Endothelial cell of umbilical vein (primary cell): ENCODE results near the gene MUC4. TPM values are rescaled to one million over a fixed set of nuclear protein-coding genes. Genes with fewer than 3 reads are reported as not detected.

Experiments
- BruUV-seq: library from RNA; stranded (reverse); fragments of 400-500 nt; replicated peaks from 2 replicates; lab custom pipeline; 2021; lab: Mats Ljungman, UMichigan
- CTCF ChIA-PET: fragments of 300-600, 350-600 bp; sonication (Branson Sonifier 250); formaldehyde crosslinking; loops from one replicate; lab custom pipeline; 2021; ENCODE audit warnings: antibody characterized with exemption, inconsistent platforms; lab: Charles Lee
- POLR2A ChIA-PET: fragments of 300-600, 350-600 bp; sonication (Branson Sonifier 250); formaldehyde crosslinking; loops from one replicate; lab custom pipeline; 2021; ENCODE audit warnings: antibody characterized with exemption, inconsistent platforms; lab: Charles Lee
- DNase-seq: peaks from one replicate; pipeline ENCODE4 v3.0.0-alpha.2; 2011; ENCODE audit warnings: low read depth, low spot score
- FAIRE-seq: peaks from 2 replicates; lab custom pipeline; 2011; peaks lifted over from hg19 to GRCh38; lab: Jason Lieb, UNC
- H2AFZ ChIP-seq: 2 replicates; pipeline ENCODE4 v1.6.0; 2012; ENCODE audit warnings: low read depth, low read length, control low read depth, inconsistent platforms
- H3K27ac ChIP-seq: 2 replicates; pipeline ENCODE4 v1.5.1; 2011; ENCODE audit warnings: low read depth, mild to moderate bottlenecking, control low read depth, low read length, moderate library complexity; ENCODE audit not compliant: insufficient read depth
- H3K27me3 ChIP-seq, 2 experiments: 2 replicates each; pipeline versions ENCODE4 v1.6.0 to v1.6.1; 2011; ENCODE audit warnings: low read length in 2 of 2, mixed read lengths in 1 of 2; ENCODE audit not compliant: control insufficient read depth in 2 of 2, insufficient read depth in 2 of 2
- H3K36me3 ChIP-seq, 2 experiments: 2 replicates in 1 of 2; 3 replicates in 1 of 2; pipeline ENCODE4 v1.5.1; 2011; ENCODE audit warnings: low read length in 2 of 2, mild to moderate bottlenecking in 1 of 2, moderate library complexity in 1 of 2; ENCODE audit not compliant: control insufficient read depth in 2 of 2, insufficient read depth in 2 of 2; ENCODE audit errors: extremely low read depth in 1 of 2
- H3K4me1 ChIP-seq: 3 replicates; pipeline ENCODE4 v1.5.1; 2011; ENCODE audit warnings: mild to moderate bottlenecking, low read length; ENCODE audit not compliant: control insufficient read depth, insufficient read depth; ENCODE audit errors: extremely low read depth
- H3K4me2 ChIP-seq: 2 replicates; pipeline ENCODE4 v1.6.1; 2011; ENCODE audit warnings: low read length, control low read depth, mixed read lengths; ENCODE audit not compliant: insufficient read depth
- H3K4me3 ChIP-seq, 3 experiments: fragments of 200-600 bp in 1 of 3; sonication (generic), shearing (Covaris generic) in 1 of 3; replicated peaks in 1 of 3; 2 replicates each; pipeline ENCODE4 v1.5.1; 2011 to 2016; ENCODE audit warnings: control low read depth in 3 of 3, low read length in 3 of 3, mild to moderate bottlenecking in 2 of 3, inconsistent platforms in 1 of 3, low read depth in 1 of 3, moderate library complexity in 1 of 3; ENCODE audit not compliant: insufficient read depth in 1 of 3
- H3K79me2 ChIP-seq: 2 replicates; pipeline ENCODE4 v1.6.0; 2012; ENCODE audit warnings: low read length, inconsistent platforms; ENCODE audit not compliant: control insufficient read depth, insufficient read depth
- H3K9ac ChIP-seq: replicated peaks from 2 replicates; pipeline ENCODE3; 2011; ENCODE audit warnings: low read length, control low read depth; ENCODE audit not compliant: insufficient read depth; ENCODE audit errors: extremely low read depth
- H3K9me1 ChIP-seq: replicated peaks from 3 replicates; pipeline ENCODE4 v1.6.0; 2011; ENCODE audit warnings: mild to moderate bottlenecking, low read length; ENCODE audit not compliant: control insufficient read depth, insufficient read depth; ENCODE audit errors: extremely low read depth
- H3K9me3 ChIP-seq: replicated peaks from 2 replicates; pipeline ENCODE4 v1.5.1; 2012; ENCODE audit warnings: low read length, inconsistent platforms; ENCODE audit not compliant: control insufficient read depth, insufficient read depth
- H4K20me1 ChIP-seq: replicated peaks from 2 replicates; pipeline ENCODE3; 2011; ENCODE audit warnings: mild to moderate bottlenecking, low read length; ENCODE audit not compliant: control insufficient read depth, insufficient read depth; ENCODE audit errors: extremely low read depth
- CTCF ChIP-seq, 2 donors: IDR thresholded peaks; 1 replicate in 1 of 2; 2 replicates in 1 of 2; pipeline ENCODE4 v1.5.1; 2011; ENCODE audit warnings: low read length in 2 of 2, mild to moderate bottlenecking in 2 of 2, moderate library complexity in 2 of 2, control low read depth in 1 of 2, inconsistent platforms in 1 of 2, low read depth in 1 of 2; ENCODE audit not compliant: insufficient read depth in 1 of 2; ENCODE audit errors: extremely low read depth in 1 of 2
- EZH2 ChIP-seq: IDR thresholded peaks from 2 replicates; pipeline ENCODE4 v1.6.1; 2012; ENCODE audit warnings: borderline replicate concordance, low read depth, mild to moderate bottlenecking, moderate library complexity, low read length, inconsistent platforms; ENCODE audit not compliant: severe bottlenecking
- FOS ChIP-seq: IDR thresholded peaks from 2 replicates; pipeline ENCODE4 v1.6.1; 2011; ENCODE audit warnings: mild to moderate bottlenecking, low read length, moderate library complexity, borderline replicate concordance; ENCODE audit not compliant: insufficient read depth
- GATA2 ChIP-seq: IDR thresholded peaks from 2 replicates; pipeline ENCODE4 v1.7.0; 2011; ENCODE audit warnings: low read depth, mild to moderate bottlenecking, moderate library complexity, mixed read lengths, low read length; ENCODE audit not compliant: insufficient read length, insufficient read depth
- JUN ChIP-seq: IDR thresholded peaks from 2 replicates; pipeline ENCODE4 v1.6.1; 2011; ENCODE audit warnings: borderline replicate concordance, low read depth; ENCODE audit not compliant: insufficient read length, insufficient read depth
- MYC ChIP-seq: IDR thresholded peaks from one replicate; pipeline ENCODE4 v1.6.1; 2011; ENCODE audit warnings: mild to moderate bottlenecking, low read depth, low read length
- POLR2A ChIP-seq: IDR thresholded peaks from 2 replicates; pipeline ENCODE4 v1.6.1; 2012; ENCODE audit warnings: low read depth, mild to moderate bottlenecking, control low read depth, low read length
- POLR2AphosphoS5 ChIP-seq: IDR thresholded peaks from 2 replicates; pipeline ENCODE4 v1.6.1; 2012; ENCODE audit warnings: low read depth, mild to moderate bottlenecking, control low read depth, low read length, moderate library complexity; ENCODE audit not compliant: insufficient read depth
- dilution Hi-C: fragments of 300-500 bp; cut with MboI; formaldehyde crosslinking; loops from one replicate; pipeline ENCODE4 v1.15.0; 2019; ENCODE audit warnings: low sequenced_read_pairs; ENCODE audit not compliant: extremely low pct_ligation_motif_present
- intact Hi-C: fragments of 100-400 bp; cut with micrococcal nuclease; formaldehyde crosslinking; loops from one replicate; pipeline ENCODE4 v1.10.0; 2022
- polyA plus RNA-seq, 4 experiments: library from polyadenylated mRNA; depleted of rRNA in 3 of 4; stranded (reverse) in 3 of 4; unstranded in 1 of 4; fragments of >200 nt; gene quantifications; 2 replicates each; pipeline versions ENCODE4 v1.2.1 to v1.2.3, GENCODE V29; 2011 to 2012; ENCODE audit warnings: missing spikeins in 1 of 4
- total RNA-seq: library from RNA; stranded (reverse); gene quantifications from 2 replicates; pipeline ENCODE4 v1.2.3, GENCODE V29; 2021
- TF ChIP-seq, protein P1 (sequence below): IDR thresholded peaks from 2 replicates; pipeline ENCODE4 v1.6.1; 2011; ENCODE audit not compliant: insufficient read depth, insufficient read length

MUC4 gene
- total and polyA plus RNA-seq, 2 donors (not counting 3 experiments of a cell fraction or from before 2014, with no cell fraction given) = 0.04 TPM; not detected in 1

GRCh38 chr3:195828762-195829161 lies 17.0 kb upstream of the MUC4 start:
- Histone ChIP-seq H2AFZ (no peak overlapping the region), H4K20me1 (no peaks in the 10 kb centered on the region), H3K27ac (no peak overlapping the region), H3K4me3 (no peak overlapping the region), H3K4me1 (no peaks in the 10 kb centered on the region), H3K27me3 (no peaks in the 10 kb centered on the region), H3K36me3 (no peaks in the 10 kb centered on the region), H3K4me2 (no peak overlapping the region), H3K9me3 (no peaks in the 10 kb centered on the region), H3K9ac (no peak overlapping the region), H3K9me1 (no peaks in the 10 kb centered on the region), H3K79me2 (no peaks in the 10 kb centered on the region)
- intact Hi-C loops (no loop called here), dilution Hi-C loops (no loop called here)
- TF ChIP-seq FOS (no peak), JUN (no peak), EZH2 (no peak), POLR2A (no peak), GATA2 (no peak), POLR2AphosphoS5 (no peak), MYC (no peak), CTCF (IDR thresholded peaks at IDR 0.05; ENCODE audit: extremely low read depth in 1 of 2, insufficient read depth in 1 of 2, low read depth in 1 of 2, low read length in 2 of 2) (no peak)
- TF ChIP-seq, protein P1, sequence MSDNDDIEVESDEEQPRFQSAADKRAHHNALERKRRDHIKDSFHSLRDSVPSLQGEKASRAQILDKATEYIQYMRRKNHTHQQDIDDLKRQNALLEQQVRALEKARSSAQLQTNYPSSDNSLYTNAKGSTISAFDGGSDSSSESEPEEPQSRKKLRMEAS = no peak
- POLR2A ChIA-PET = no interaction called here
- CTCF ChIA-PET = interaction anchor here (1.0 to 1.7 kb wide), 3 partner anchors 10 to 21 kb away, joined by 3 to 13 read pairs (median 3); no protein-coding TSS in a partner anchor
- FAIRE-seq (no peak), DNase-seq (no peak)
- no TSS peak for BruUV-seq
